GM12865 (cell line): ENCODE measurements around the gene ZNF335.
"Not testable (repeated sequence)": the region's sequence is repeated elsewhere in the genome, so short reads cannot be mapped to it uniquely, and the experiment has no call there.

Experiments used
- DNase-seq: peaks from one replicate; pipeline ENCODE4 v3.0.0; 2010; ENCODE audit warnings: low read depth
- H3K4me3 ChIP-seq: 2 replicates; pipeline ENCODE4 v1.5.1; 2011; ENCODE audit warnings: mild to moderate bottlenecking, low read depth, low read length, control low read depth
- TF ChIP-seq, protein P1 (sequence below): IDR thresholded peaks from 2 replicates; pipeline ENCODE4 v1.5.1; 2011; ENCODE audit warnings: low read length, control low read depth, low read depth, inconsistent platforms; ENCODE audit not compliant: insufficient read depth; ENCODE audit errors: missing control alignments

Gene ZNF335

DNA sequence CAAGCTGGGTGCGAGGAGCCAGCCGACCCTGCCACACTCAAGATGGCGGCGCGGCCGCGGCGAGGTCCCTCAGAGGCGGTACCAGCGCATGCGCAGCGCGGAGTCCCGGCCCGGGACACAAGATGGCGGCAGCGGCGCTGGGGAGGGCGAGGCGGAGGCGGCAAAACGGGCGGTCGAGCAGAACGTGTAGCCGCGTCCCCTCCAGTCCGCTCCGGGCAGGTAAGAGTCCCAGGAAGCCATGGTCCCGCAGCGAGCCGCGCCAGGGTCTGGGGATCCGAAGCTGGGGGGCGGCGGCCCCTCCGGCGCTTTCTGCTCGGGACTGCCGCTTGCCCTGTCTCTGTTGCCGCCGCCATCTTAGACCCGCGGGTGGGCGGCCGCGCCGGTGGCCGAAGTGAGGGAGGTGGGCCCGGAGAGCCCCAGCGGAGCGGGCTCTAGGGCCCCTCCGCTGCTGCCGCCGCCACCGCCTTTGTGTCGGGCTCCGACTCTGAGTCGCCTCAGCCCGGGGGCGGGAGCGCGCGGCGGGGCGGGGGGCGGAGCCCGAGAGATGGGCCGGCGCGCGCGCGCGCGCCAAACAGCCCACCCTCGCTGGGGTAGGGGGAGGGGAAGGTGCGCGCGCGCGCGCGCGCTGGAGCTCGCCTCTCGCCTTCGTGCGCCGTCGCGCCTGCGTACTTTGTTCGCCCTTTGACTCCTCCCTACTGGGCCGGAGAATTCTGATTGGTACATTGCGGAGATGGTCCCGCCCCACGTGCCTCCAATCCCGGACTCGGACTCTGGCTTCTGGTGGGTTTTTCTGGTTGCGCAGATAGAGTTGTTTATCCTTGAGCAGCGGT, 37.2 kb downstream of the ZNF335 start, which contains the start of gene PCIF1:
Gene PCIF1 (plus strand): TSS at position 98 of the 830 bp plus-strand sequence. CDS start 4,317 bp downstream, outside the sequence.
- DNase-seq: peak; percentile 98
- peak within 1 kb of the TSS; percentile 82 for H3K4me3 ChIP-seq
- TF ChIP-seq, protein P1, sequence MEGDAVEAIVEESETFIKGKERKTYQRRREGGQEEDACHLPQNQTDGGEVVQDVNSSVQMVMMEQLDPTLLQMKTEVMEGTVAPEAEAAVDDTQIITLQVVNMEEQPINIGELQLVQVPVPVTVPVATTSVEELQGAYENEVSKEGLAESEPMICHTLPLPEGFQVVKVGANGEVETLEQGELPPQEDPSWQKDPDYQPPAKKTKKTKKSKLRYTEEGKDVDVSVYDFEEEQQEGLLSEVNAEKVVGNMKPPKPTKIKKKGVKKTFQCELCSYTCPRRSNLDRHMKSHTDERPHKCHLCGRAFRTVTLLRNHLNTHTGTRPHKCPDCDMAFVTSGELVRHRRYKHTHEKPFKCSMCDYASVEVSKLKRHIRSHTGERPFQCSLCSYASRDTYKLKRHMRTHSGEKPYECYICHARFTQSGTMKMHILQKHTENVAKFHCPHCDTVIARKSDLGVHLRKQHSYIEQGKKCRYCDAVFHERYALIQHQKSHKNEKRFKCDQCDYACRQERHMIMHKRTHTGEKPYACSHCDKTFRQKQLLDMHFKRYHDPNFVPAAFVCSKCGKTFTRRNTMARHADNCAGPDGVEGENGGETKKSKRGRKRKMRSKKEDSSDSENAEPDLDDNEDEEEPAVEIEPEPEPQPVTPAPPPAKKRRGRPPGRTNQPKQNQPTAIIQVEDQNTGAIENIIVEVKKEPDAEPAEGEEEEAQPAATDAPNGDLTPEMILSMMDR: no peak

DNA sequence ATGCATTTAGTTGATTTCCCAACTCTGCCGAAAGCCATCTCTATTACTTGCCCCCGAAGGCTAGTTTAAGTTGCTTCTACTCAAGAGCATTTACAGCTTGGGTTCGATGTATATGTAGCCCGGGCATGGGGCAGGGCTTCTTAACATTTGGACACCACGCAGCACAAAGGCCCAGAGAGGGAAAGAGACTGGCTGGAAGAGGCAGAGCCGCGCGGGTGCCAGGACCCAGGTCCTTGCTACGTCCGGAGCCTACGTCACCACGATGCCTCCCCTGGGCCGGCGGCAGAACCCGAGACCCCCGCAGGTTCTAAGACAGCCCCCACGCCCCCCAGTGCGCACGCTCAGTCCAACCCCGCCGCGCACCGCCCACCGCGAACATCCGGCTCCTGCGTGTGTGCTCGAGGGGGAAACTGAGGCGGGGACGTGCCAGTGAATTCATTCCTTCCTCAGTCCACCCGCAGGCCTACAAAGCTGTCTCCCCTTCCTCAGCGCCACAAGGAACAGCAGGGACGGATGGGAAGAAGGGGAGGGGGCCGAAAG, 37.9 kb downstream of the ZNF335 start:
- TF ChIP-seq, protein P1: no peak
- DNase-seq: peak; percentile 69
- H3K4me3 ChIP-seq: peak overlapping the region; percentile 82

DNA sequence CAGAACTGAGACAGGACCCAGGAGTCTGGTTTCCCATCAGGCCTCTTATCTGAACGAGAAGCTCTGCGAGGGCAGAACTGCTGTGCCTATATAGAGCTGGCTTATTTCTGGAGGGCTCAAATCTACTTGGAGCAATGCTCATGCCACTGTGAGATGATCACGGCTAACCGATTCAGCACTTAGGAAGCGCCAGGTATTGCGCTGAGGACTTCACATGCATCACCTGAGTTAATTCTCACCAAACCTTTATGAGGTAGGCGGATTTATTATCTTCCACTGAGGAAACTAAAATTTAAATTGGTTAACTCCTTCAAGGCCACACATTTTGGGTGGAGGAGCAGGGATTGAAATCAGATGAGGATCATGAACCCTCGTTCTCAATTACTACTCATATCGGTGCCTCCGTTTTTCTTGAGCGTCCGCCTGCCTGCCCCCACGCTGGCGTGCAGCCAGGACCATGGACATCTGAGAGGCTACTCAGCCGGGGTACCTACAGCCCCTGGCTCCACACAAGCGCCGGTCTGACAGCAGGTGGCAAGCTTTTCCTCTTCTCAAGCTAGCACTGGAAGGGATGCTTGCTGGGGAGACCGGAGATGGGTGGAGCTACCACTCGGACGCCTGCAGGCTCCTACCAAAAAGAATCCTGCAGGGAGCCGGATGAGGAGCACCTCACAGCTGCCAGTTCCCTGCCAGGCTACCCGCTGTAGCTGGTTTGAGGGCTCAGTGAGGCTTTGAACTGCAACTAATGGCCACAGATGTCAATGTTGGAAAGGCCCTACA, 38.5 kb downstream of the ZNF335 start:
- DNase-seq: peak; percentile 87
- peak overlapping the region; percentile 82 for H3K4me3 ChIP-seq
- TF ChIP-seq, protein P1: peak; percentile 30

DNA sequence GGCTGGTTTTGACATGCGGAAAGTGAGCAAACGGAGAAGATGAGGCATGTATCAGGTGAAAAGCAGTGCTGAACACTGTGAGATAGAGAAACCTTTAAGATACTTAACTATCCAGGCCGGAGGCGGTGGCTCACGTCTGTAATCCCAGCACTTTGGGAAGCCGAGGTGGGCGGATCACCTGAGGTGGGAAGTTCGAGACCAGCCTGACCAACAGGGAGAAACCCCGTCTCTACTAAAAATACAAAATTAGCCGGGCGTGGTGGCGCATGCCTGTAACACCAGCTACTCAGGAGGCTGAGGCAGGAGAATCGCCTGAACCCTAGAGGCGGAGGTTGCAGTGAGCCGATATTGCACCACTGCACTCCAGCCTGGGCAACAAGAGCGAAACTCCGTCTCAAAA, 40.3 kb downstream of the ZNF335 start:
- not testable (repeated sequence) for DNase-seq, H3K4me3 ChIP-seq

DNA sequence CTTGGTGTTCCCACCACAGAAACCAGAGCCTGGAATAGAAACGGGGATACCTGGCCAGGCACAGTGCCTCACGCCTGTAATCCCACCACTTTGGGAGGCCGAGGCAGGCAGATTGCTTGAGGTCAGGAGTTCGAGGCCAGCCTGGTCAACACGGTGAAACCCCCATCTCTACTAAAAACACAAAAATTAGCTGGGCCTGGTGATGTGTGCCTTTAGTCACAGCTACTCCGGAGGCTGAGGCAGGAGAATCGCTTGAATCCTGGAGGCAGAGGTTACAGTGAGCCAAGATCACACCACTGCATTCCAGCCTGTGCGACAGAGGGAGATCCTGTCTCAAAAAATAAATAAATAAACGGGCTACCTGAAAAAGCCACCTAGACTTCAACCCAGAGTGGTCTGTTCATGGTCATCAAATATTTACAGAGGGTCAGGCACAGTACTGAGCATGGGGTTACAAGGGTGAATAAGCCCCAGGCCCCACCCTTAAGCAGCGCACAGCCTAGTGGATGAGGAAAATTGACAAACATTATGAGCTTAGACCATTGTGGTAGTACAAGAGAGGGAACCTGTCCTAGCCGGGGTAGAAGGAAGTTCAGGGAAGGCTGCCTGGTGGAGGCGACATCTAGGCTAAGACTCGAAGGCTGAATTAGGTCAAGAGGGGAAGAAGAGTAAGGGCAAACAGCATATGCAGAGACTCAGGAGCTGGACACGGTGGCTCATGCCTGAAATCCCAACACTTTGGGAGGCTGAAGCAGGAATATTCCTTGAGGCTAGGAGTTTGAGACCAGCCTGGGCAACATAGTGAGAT, 44.7 kb downstream of the ZNF335 start:
- TF ChIP-seq, protein P1: no peak
- no peak for DNase-seq
- H3K4me3 ChIP-seq: no peak overlapping the region

DNA sequence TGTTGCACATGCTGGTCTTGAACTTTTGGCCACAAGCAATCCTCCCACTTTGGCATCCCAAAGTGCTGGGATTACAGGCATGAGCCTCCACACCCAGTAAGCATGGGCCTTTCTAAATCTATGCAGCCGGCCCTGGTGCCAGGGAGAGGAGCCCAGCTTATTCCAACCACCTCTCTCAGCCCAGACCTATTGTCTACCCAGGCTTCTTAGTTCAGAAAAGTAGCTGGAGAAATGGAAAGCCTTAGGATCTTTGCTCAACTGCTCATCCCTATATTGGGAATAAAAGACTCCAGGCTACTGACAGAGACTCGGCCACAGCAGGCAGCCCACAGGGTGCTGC, 45.3 kb downstream of the ZNF335 start:
- TF ChIP-seq, protein P1: no peak
- no peak overlapping the region for H3K4me3 ChIP-seq
- no peak for DNase-seq
